T-helper 1 cell treated with Interleukin-12 subunit alpha and Interleukin-12 subunit beta and Interleukin-4 antibody, amounts not matched to agents 30 μg/mL and 1 μg/mL, for 36 hours (primary cell): ENCODE results near the gene RPS2.

ENCODE experiments used
- H3K27ac Mint-ChIP-seq: one replicate; pipeline ENCODE4 v1.8.0; 2021; ENCODE audit warnings: mild to moderate bottlenecking, mixed read lengths
- H3K27me3 Mint-ChIP-seq: one replicate; pipeline ENCODE4 v1.8.0; 2021; ENCODE audit warnings: low read depth, mixed read lengths
- H3K36me3 Mint-ChIP-seq: one replicate; pipeline ENCODE4 v1.8.0; 2021; ENCODE audit warnings: low read depth, mixed read lengths
- H3K4me1 Mint-ChIP-seq: one replicate; pipeline ENCODE4 v1.8.0; 2021; ENCODE audit warnings: low read depth, mixed read lengths
- H3K4me3 Mint-ChIP-seq: one replicate; pipeline ENCODE4 v1.8.0; 2021; ENCODE audit warnings: mild to moderate bottlenecking, moderate library complexity, mixed read lengths
- H3K9me3 Mint-ChIP-seq: one replicate; pipeline ENCODE4 v1.8.0; 2021; ENCODE audit warnings: mixed read lengths

Gene RPS2

DNA sequence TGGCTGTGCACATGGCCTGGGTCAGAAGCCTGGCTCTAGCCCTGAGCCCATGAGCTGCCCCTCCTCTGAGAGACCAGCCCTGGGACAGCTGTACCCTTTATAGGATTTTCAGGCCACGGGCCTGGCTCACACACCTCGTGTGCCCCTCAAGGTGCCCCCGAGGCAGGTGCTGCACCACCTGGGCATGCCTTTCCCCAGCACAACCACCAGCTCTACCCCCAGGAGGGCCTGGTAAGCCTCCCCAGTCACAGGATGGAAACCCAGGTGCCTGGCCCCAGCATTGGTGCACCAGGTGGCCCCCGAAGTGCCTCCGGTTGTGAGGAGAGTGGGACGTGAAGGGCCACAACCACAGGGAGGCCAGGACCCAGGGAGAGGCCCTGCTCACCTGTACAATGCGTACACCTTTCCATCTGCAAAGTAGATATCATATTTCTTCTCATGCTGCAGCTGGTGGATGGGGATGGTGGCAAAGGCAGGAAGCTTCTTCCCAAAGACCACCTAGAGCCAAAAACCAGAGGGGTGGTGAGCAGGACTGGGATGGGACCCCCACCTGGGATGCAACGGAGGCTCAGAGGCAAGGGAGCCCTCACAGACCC, 38.7 kb upstream of the RPS2 start:
- peaks cover 10% of the 10 kb centered on the region for H3K36me3 Mint-ChIP-seq
- H3K27ac Mint-ChIP-seq: no peak overlapping the region
- H3K9me3 Mint-ChIP-seq: no peaks in the 10 kb centered on the region
- no peak overlapping the region for H3K4me3 Mint-ChIP-seq
- no peaks in the 10 kb centered on the region for H3K27me3 Mint-ChIP-seq
- H3K4me1 Mint-ChIP-seq: peaks cover 17% of the 10 kb centered on the region

DNA sequence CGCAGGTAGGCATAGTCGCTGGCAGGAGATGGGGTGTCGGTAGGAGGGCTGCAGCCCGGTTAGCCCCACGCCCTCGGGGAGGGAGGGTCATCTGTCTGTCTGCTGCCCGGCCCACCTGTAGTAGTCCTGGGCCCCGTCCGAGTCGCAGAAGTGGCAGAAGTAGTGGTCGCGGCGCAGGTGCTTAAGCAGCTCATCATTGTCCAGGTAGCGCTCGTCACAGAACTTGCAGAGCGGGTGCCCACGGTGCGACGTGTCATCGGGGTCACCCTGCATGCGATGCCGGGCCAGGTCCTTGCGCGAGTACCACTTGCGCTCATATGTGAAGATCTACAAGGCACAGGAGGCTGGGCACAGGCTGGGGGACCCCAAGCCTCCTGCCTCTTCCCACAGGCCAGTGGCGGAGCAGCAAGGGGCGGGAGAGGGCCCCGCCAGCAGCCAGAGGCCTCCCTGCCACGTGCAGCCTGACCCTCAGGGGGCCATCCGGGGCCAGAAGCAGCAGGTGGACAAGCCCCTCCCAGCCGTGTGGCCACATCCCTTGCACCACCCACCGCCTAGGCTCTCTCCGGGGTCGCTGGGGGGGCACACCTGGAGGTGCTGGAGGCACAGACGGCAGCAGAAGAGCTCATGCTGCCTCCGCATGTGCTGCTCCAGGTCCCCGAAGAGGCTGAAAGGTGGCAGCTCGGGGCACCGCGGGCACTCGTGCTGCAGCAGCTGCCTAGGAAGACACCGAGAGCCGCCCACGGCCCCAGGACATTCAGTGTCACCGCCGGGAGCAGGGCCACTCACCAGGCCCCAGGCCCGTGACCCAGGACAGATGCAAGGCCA, 38.0 kb upstream of the RPS2 start:
- Mint-ChIP-seq H3K27ac (no peak overlapping the region), H3K4me1 (peaks cover 9% of the 10 kb centered on the region), H3K9me3 (no peaks in the 10 kb centered on the region), H3K27me3 (no peaks in the 10 kb centered on the region), H3K36me3 (peaks cover 8% of the 10 kb centered on the region), H3K4me3 (no peak overlapping the region)

DNA sequence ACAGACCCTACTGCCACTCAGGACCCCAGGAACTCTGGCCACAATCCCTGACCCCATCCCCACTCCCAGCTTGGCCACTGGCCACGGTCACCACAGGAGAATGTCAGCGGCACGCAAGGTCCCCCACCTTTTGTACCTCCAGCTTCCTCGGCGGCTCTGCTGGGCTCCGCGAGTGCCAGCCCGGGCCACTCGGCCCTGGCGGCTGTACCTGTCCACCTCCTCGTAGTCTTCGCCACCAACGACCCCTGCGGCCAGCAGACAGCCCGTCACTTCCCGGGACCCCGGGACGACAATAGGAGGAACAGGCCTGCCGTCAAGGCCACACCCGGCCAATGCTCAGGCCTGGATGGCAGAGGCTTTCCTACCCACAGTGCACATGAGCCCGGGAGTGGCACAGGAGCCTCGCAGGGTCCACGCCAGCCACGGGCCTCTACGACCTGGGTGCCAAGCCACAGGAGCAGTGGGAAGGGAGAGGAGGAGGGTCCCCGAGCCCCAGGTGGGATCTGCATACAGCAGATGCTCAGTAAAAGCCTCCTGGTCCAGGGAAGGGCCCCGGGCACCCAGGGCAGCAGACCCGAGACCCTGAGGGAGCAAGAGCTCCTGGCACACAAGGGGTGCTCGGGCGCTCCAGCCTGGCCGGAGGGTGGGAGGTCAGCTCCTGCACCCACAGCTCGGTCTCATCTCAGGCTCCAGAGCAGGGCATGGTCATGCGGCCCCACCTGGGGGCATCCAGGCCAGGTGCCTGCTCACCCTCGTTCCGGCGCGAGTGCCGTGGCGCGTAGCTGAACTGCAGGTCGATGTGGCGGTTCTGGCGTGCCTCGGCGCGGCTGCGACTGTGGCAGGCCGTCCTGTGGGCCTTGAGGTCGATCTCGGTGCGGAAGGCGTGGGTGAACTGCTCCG, 37.1 kb upstream of the RPS2 start:
- Mint-ChIP-seq H3K9me3 (no peaks in the 10 kb centered on the region), H3K4me1 (peaks cover 4% of the 10 kb centered on the region), H3K36me3 (peaks cover 8% of the 10 kb centered on the region), H3K4me3 (no peak overlapping the region), H3K27ac (no peak overlapping the region), H3K27me3 (no peaks in the 10 kb centered on the region)

DNA sequence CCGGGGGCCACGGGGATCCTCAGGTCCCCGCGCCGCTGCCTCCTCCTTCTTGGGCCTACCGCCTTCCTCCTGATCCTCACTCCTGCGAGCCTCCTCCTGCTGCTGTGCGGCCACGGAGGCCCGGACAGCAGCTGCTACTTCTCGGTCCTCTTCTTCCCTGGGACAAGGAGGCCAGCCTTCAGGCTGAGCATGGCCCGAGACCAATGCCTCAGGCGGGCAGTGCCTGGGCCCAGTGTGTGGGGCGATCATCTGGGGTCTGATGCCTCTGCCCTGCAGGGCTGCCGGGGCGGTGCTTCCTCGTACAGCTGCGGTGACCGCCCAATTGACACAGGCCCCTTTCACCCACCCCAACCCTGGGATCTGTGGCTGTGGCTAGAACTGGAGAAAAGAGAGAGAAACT, 36.4 kb upstream of the RPS2 start:
- H3K9me3 Mint-ChIP-seq: no peaks in the 10 kb centered on the region
- H3K27ac Mint-ChIP-seq: peak overlapping the region; percentile 45
- H3K36me3 Mint-ChIP-seq: peaks cover 8% of the 10 kb centered on the region
- H3K27me3 Mint-ChIP-seq: no peaks in the 10 kb centered on the region
- H3K4me1 Mint-ChIP-seq: peaks cover 4% of the 10 kb centered on the region
- H3K4me3 Mint-ChIP-seq: no peak overlapping the region

DNA sequence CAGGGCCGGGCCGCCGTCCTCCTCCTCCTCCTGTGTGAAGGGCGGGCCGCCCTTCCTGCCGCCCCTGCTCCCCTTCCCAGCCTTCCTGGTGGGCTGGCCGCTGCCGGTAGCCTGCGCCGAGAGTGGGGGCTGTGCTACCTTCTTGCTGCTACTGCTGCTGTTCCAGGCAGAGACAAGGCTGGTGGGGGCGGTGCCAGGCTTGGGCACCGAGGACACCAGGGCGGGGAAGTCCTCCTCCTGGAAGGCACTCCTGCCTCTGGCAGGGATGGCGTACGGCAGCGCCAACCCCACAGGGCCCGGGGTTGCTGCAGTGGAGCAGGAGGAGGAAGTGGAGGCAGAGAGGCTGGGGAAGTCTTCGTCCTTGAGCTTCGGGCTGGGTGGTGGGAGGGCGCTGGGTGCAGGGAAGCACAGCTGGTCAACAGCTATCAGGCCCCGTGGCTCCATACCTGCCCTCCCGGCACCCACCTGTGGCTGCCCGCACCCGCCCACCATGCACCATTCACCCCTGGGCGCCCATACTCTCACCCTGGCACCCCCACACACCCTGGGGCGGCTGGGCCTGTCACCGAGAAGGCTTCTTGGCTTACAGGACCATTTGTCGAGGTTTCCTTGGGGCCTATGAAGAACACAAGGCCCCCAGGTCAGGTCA, 35.4 kb upstream of the RPS2 start:
- Mint-ChIP-seq H3K36me3 (peaks cover 13% of the 10 kb centered on the region), H3K4me3 (no peak overlapping the region), H3K27me3 (no peaks in the 10 kb centered on the region), H3K9me3 (no peaks in the 10 kb centered on the region), H3K27ac (no peak overlapping the region), H3K4me1 (peaks cover 3% of the 10 kb centered on the region)

DNA sequence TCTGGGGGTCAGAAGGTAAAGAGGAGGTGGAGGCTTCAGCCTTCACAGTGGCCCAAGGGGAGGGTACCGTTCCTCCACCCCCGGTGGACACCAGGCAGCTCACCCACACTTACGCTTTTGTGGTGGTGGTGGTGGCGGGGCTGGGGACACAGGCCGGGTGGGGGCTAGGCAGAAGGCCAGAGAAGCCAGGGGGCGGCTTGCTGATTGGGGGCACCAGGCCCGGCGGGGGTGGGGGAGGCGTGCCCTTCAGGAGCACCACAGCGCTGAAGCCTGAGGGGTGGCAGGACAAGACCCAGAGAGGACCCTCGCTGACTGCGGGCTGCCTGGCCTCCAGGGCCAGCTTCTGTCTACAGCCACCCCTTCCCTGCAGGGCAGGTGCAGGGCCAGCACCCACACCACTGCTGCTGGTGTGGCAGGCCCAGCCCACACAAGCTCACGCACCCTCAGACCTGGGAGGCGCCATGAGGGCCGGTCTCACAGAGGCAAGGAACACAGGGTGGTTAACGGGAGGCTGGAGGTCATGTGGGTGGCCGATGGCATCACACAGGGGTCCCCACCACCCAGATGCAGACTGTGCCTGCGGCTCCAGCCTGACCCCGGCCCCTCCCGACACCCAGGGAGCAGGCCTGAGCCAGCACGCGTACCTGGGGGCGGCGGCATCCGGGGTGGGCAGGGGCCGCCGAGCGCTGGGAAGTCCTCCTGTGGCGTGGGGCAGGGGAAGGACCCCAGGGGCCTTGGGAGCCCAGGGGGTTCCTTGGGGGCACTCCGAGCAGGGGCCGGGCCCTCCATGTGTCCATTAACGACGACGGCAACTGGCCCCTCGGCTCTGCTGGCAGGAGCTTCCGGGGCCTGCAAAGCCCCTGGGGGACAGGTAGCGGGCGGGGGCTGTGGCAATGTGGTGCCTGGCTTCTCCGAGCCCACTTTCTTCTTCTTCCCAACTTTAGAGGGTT, 34.5 kb upstream of the RPS2 start:
- no peak overlapping the region for H3K27ac Mint-ChIP-seq
- H3K36me3 Mint-ChIP-seq: peaks cover 13% of the 10 kb centered on the region
- peaks cover 3% of the 10 kb centered on the region for H3K4me1 Mint-ChIP-seq
- no peak overlapping the region for H3K4me3 Mint-ChIP-seq
- no peaks in the 10 kb centered on the region for H3K9me3 Mint-ChIP-seq
- H3K27me3 Mint-ChIP-seq: no peaks in the 10 kb centered on the region

DNA sequence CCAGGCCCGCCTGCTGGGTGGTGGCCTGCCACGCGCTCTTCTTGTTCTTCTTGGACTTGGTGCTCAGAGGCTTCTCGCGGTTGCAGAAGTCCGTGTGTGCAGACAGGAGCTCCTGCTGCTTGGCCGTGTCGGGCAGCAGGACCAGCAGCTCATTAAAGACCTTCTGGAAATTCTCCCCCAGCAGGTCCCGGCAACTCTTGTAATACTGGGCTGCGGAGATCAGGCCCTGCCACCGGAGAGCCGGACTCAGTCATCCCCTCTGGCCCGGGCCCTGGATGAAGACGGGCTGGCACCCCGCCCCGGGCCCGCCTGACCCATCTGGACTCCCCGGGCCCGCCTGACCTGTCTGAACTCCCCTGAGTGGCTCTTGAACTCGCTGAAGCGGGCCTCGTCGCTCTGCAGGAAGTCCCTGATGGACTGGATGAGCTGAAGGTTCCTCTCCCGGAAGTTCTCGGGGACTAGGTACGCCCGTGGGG, 33.8 kb upstream of the RPS2 start:
- peaks cover 14% of the 10 kb centered on the region for H3K36me3 Mint-ChIP-seq
- H3K27me3 Mint-ChIP-seq: no peaks in the 10 kb centered on the region
- H3K4me1 Mint-ChIP-seq: peaks cover 7% of the 10 kb centered on the region
- no peak overlapping the region for H3K4me3 Mint-ChIP-seq
- H3K9me3 Mint-ChIP-seq: no peaks in the 10 kb centered on the region
- peak overlapping the region; percentile 55 for H3K27ac Mint-ChIP-seq

DNA sequence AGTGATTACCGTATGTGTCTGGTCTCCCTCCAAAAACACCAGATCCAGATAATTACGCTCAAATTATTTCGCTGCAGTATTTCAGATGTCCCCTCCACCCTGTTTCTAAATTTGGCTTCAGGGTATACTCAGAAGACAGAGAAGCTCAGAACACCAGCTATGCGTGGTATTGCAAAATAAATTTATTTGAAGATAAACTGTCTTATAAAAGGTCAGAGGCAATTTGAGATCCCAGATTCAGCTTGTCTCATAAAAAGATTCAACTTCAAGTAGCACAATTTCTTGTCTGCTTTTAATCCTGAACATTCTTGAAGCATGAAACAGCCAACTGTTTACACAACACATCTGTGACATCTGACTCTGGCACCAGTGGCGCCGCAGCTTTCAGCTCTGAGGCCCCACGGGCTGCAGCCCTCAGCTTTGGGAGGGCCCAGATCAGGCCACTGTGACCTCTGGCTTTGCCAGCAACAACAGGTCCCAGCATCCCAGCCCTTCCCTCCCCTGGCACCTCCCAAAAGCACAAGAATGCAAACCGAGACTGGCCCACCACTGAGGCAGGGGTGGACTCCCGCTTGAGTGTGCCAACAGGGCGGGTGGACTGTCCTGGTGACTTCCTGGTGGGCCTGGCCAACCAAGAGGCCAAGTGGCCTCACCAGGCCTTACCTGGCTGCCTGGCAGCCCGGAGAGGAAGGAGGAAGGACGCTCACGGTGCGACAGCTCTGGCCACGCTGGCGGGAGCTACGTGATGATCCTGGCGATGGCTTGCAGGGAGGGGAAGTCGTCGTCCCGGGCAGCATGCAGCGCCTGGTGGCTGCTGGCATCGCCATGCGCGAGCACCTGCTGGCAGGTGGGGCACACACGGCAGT, 33.1 kb upstream of the RPS2 start:
- H3K27me3 Mint-ChIP-seq: no peaks in the 10 kb centered on the region
- peaks cover 8% of the 10 kb centered on the region for H3K4me1 Mint-ChIP-seq
- no peak overlapping the region for H3K4me3 Mint-ChIP-seq
- H3K9me3 Mint-ChIP-seq: no peaks in the 10 kb centered on the region
- H3K27ac Mint-ChIP-seq: no peak overlapping the region
- H3K36me3 Mint-ChIP-seq: peaks cover 14% of the 10 kb centered on the region

DNA sequence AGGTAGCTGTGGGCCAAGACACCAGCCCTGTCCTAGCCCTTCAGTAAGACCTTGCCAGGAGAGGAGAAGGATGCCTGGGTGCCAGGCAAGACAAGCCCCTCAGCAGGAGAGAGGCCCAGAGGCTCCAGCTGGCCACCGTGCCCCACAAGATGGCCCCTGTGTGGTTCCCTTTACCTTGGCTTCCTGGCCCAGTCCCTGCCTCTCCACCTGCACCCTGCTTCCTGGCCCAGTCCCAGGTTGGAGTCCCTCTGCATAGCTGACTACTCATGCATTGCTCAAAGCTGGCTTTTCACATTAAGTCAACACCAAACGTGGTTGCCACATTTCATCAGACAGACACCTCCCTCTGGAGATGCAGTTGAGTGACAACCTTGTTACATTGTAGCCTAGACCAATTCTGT, 29.1 kb upstream of the RPS2 start:
- Mint-ChIP-seq H3K27ac (peak overlapping the region; percentile 67), H3K4me3 (no peak overlapping the region), H3K4me1 (peaks cover 18% of the 10 kb centered on the region), H3K9me3 (no peaks in the 10 kb centered on the region), H3K36me3 (peaks cover 10% of the 10 kb centered on the region), H3K27me3 (peaks cover 4% of the 10 kb centered on the region)

DNA sequence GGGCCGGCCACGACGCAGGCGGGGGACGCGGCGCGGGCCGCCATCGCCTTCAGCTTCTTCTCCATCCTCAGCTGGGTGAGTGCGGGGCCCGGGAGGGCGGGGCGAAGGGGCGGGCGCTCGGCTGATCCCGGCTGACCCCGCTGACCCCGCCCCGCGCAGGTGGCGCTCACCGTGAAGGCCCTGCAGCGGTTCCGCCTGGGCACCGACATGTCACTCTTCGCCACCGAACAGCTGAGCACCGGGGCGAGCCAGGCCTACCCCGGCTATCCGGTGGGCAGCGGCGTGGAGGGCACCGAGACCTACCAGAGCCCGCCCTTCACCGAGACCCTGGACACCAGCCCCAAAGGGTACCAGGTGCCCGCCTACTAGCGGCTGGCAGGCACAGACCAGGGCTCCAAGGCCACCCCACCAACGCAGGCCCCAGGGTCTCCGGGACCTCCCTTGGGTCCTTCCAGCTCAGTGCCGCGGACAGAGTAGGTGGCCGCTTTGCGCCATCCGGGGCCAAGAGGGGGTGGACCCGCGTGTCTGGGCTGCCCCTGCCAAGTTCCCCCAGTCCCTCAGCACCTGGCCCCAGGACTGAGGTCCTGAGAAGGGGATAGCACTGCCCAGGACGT, 28.2 kb upstream of the RPS2 start:
- no peak overlapping the region for H3K27ac Mint-ChIP-seq
- H3K9me3 Mint-ChIP-seq: no peaks in the 10 kb centered on the region
- H3K27me3 Mint-ChIP-seq: peaks cover 8% of the 10 kb centered on the region
- H3K4me1 Mint-ChIP-seq: peaks cover 21% of the 10 kb centered on the region
- no peak overlapping the region for H3K4me3 Mint-ChIP-seq
- H3K36me3 Mint-ChIP-seq: peaks cover 12% of the 10 kb centered on the region

DNA sequence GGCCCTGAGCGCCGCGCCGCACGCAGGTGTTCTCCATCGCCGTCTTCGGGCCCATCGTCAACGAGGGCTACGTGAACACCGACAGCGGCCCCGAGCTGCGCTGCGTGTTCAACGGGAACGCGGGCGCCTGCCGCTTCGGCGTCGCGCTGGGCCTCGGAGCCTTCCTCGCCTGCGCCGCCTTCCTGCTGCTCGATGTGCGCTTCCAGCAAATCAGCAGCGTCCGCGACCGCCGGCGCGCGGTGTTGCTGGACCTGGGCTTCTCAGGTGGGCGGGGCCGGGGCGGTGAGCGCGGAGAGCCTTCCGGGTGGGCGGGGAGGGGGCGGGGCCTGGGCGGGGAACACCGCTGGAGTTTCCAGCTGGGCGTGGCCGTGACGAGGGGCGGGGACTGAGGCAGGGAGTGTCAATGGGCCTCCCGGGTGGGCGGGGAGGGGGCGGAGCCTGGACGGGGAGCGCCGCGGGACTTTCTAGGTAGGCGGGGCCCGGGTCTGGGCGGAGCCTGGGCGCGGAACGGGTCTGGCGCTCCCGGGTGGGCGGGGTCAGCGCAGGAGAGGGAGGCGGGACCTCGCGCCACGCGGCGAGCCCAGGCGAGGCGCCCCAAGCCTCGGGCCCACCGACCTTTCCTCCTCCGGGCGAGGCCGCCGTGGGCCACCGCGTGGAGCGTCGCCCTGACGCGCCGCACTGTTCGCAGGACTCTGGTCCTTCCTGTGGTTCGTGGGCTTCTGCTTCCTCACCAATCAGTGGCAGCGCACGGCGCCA, 27.5 kb upstream of the RPS2 start:
- peaks cover 21% of the 10 kb centered on the region for H3K4me1 Mint-ChIP-seq
- H3K27me3 Mint-ChIP-seq: peaks cover 8% of the 10 kb centered on the region
- no peaks in the 10 kb centered on the region for H3K9me3 Mint-ChIP-seq
- H3K4me3 Mint-ChIP-seq: peak overlapping the region; percentile 37
- H3K27ac Mint-ChIP-seq: peak overlapping the region; percentile 87
- peaks cover 12% of the 10 kb centered on the region for H3K36me3 Mint-ChIP-seq

DNA sequence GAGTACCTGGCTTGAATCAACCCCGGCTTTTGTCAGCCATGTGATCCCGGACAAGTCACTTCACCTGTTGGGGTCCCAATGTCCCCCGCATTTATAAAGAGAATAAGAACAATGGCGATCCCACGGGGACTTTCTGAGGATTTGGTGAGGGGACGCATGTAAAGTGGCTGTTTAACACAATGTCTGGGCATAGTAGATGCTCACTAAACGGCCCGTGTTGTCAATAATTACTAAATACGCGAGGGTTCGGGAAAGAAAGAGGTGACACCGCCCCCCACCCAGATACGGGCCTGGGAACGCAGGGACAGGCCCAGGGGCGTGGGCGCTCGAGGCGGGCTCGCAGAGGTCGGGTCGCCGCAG, 26.9 kb upstream of the RPS2 start:
- H3K27ac Mint-ChIP-seq: peak overlapping the region; percentile 87
- H3K27me3 Mint-ChIP-seq: peaks cover 8% of the 10 kb centered on the region
- H3K4me3 Mint-ChIP-seq: peak overlapping the region; percentile 75
- H3K9me3 Mint-ChIP-seq: no peaks in the 10 kb centered on the region
- H3K36me3 Mint-ChIP-seq: peaks cover 12% of the 10 kb centered on the region
- H3K4me1 Mint-ChIP-seq: peaks cover 23% of the 10 kb centered on the region
